ENCODE data around the gene CCL13.

DNA sequence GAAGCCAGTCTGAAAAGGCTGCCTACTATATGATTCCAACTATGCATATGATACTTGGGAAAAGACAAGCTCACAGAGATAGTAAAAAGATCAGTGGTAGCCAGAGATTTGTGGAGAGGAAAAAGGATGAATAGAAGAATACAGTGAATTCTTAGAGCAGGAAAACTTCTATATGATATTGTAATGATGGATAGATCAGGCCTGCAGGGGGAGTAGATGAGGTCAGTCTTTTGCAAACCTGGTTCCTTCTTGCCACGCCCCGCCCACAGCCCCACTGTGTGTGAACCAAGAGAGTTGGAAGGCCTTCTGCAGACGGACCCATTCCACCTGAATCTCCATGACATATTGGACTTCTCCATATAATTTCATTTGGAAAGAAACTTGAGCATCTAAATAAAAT is 37.8 kb upstream of the CCL13 start:
- TF ChIP-seq POLR2A (IDR thresholded peaks at IDR 0.05; ENCODE audit: low read length) (no peak), GATA1 (IDR thresholded peaks at IDR 0.05; ENCODE audit: low read depth, low read length) (no peak)
